GM23338 (cell line): Measurements from ENCODE around the gene OTUB1.

Experiments
- CREB1 ChIP-seq: fragments of 250-450 bp; sonication (Bioruptor Pico); IDR thresholded peaks from 2 replicates; pipeline ENCODE4 v1.5.0; 2020; ENCODE audit warnings: low read depth, mild to moderate bottlenecking, moderate library complexity
- CTCF ChIP-seq, 2 experiments: fragments of 200-600 bp in 1 of 2; sonication (generic) in 1 of 2; conservative IDR thresholded peaks; 2 replicates each; pipeline versions ENCODE4 v1.5.1 to v1.6.1; 2016 to 2017; ENCODE audit warnings: antibody characterized with exemption in 2 of 2, low read depth in 2 of 2, mild to moderate bottlenecking in 2 of 2, moderate library complexity in 1 of 2
- EZH2 ChIP-seq: fragments of 200-600 bp; sonication (generic); IDR thresholded peaks from one replicate; pipeline ENCODE4 v1.8.0; 2017; ENCODE audit warnings: antibody characterized with exemption, mild to moderate bottlenecking, low read depth; ENCODE audit not compliant: unreplicated experiment
- EZH2phosphoT487 ChIP-seq: fragments of 200-600 bp; sonication (generic); IDR thresholded peaks from one replicate; pipeline ENCODE4 v1.8.1; 2018; ENCODE audit warnings: antibody characterized with exemption; ENCODE audit not compliant: unreplicated experiment
- JUNB ChIP-seq: IDR thresholded peaks from one replicate; pipeline ENCODE4 v1.6.1; 2016; ENCODE audit warnings: antibody characterized with exemption; ENCODE audit not compliant: unreplicated experiment
- NANOG ChIP-seq: IDR thresholded peaks from 2 replicates; pipeline ENCODE4 v1.6.1; 2016; ENCODE audit warnings: antibody characterized with exemption, borderline replicate concordance
- POLR2AphosphoS5 ChIP-seq: IDR thresholded peaks from 2 replicates; pipeline ENCODE4 v1.6.1; 2016; ENCODE audit warnings: antibody characterized with exemption, low read depth
- TF ChIP-seq, protein P1 (sequence below): IDR thresholded peaks from one replicate; pipeline ENCODE4 v1.6.1; 2018; ENCODE audit warnings: antibody characterized with exemption; ENCODE audit not compliant: unreplicated experiment
- TF ChIP-seq, protein P2 (sequence below): IDR thresholded peaks from 2 replicates; pipeline ENCODE4 v1.6.1; 2016; ENCODE audit warnings: antibody characterized with exemption

DNA sequence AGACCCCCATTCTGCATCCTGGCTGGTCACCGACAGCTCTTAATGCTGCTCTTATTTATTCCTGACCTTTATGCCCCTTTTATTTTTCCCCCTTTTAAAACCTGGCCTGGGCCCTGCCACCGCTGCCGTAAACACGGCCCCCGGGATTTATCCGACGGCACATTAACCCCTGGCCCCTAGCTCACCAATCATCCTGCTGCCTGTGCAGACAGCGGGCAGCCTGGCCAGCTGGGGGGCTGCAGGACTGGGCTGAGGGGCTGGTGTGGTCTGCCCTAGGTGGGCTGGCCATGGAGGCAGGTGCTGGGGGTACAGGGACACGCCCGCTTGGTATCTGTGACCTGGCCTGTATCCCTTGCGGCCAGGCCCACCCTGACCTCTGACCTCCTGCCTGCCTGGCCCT lies 28.1 kb downstream of the OTUB1 start:
- TF ChIP-seq CTCF (conservative IDR thresholded peaks at IDR 0.05; ENCODE audit: low read depth in 2 of 2) (no peak), POLR2AphosphoS5 (no peak), NANOG (no peak), EZH2 (no peak), EZH2phosphoT487 (no peak), CREB1 (CRISPR knock-in tag) (no peak), JUNB (no peak)
- TF ChIP-seq, protein P1, sequence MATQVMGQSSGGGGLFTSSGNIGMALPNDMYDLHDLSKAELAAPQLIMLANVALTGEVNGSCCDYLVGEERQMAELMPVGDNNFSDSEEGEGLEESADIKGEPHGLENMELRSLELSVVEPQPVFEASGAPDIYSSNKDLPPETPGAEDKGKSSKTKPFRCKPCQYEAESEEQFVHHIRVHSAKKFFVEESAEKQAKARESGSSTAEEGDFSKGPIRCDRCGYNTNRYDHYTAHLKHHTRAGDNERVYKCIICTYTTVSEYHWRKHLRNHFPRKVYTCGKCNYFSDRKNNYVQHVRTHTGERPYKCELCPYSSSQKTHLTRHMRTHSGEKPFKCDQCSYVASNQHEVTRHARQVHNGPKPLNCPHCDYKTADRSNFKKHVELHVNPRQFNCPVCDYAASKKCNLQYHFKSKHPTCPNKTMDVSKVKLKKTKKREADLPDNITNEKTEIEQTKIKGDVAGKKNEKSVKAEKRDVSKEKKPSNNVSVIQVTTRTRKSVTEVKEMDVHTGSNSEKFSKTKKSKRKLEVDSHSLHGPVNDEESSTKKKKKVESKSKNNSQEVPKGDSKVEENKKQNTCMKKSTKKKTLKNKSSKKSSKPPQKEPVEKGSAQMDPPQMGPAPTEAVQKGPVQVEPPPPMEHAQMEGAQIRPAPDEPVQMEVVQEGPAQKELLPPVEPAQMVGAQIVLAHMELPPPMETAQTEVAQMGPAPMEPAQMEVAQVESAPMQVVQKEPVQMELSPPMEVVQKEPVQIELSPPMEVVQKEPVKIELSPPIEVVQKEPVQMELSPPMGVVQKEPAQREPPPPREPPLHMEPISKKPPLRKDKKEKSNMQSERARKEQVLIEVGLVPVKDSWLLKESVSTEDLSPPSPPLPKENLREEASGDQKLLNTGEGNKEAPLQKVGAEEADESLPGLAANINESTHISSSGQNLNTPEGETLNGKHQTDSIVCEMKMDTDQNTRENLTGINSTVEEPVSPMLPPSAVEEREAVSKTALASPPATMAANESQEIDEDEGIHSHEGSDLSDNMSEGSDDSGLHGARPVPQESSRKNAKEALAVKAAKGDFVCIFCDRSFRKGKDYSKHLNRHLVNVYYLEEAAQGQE: no peak
- TF ChIP-seq, protein P2, sequence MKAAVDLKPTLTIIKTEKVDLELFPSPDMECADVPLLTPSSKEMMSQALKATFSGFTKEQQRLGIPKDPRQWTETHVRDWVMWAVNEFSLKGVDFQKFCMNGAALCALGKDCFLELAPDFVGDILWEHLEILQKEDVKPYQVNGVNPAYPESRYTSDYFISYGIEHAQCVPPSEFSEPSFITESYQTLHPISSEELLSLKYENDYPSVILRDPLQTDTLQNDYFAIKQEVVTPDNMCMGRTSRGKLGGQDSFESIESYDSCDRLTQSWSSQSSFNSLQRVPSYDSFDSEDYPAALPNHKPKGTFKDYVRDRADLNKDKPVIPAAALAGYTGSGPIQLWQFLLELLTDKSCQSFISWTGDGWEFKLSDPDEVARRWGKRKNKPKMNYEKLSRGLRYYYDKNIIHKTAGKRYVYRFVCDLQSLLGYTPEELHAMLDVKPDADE: no peak
